Sigmoid colon (tissue), 7 donors: ENCODE results near the gene NOTCH1. TPM values are rescaled to one million over a fixed set of nuclear protein-coding genes. Genes with fewer than 3 reads are reported as not detected.

Source experiments
- DNase-seq: peaks from one replicate; pipeline ENCODE4 v3.0.0-alpha.2; 2019
- H3K27ac ChIP-seq, 4 donors: fragments of 200-600 bp; sonication (generic); one replicate each; pipeline ENCODE4 v1.5.1; 2016 to 2019; ENCODE audit warnings: mild to moderate bottlenecking in 1 of 4
- H3K27me3 ChIP-seq, 3 donors: fragments of 200-600 bp; sonication (generic); one replicate each; pipeline ENCODE4 v1.5.1; 2019; ENCODE audit warnings: mild to moderate bottlenecking in 1 of 3
- H3K36me3 ChIP-seq, 4 donors: fragments of 200-600 bp; sonication (generic); one replicate each; pipeline ENCODE4 v1.5.1; 2016 to 2019
- H3K4me1 ChIP-seq, 4 donors: fragments of 200-600 bp; sonication (generic); one replicate each; pipeline ENCODE4 v1.5.1; 2017 to 2019
- H3K4me3 ChIP-seq, 4 donors: fragments of 200-600 bp; sonication (generic); one replicate each; pipeline ENCODE4 v1.5.1; 2017 to 2019; ENCODE audit warnings: mild to moderate bottlenecking in 2 of 4, moderate library complexity in 1 of 4
- H3K9me3 ChIP-seq, 4 donors: fragments of 200-600 bp in 3 of 4; sonication (generic) in 3 of 4; one replicate each; pipeline versions ENCODE4 v1.5.1 to v1.6.1; 2013 to 2019
- EP300 ChIP-seq, 4 donors: sonication (generic); formaldehyde crosslinking; IDR thresholded peaks; one replicate each; pipeline ENCODE4 v1.6.1; 2017; ENCODE audit warnings: antibody characterized with exemption in 4 of 4
- POLR2A ChIP-seq, 2 donors: fragments of 450-650 bp; IDR thresholded peaks; one replicate each; pipeline ENCODE4 v1.6.1; 2016; ENCODE audit warnings: antibody characterized with exemption in 2 of 2, mild to moderate bottlenecking in 2 of 2, moderate library complexity in 2 of 2
- POLR2AphosphoS5 ChIP-seq, 4 donors: sonication (generic); formaldehyde crosslinking; IDR thresholded peaks; one replicate each; pipeline ENCODE4 v1.6.1; 2017; ENCODE audit warnings: antibody characterized with exemption in 4 of 4
- WGBS, 2 donors: extraction: QIAGEN DNeasy Blood & Tissue Kit; methylation state at CpG; one replicate each; pipeline ENCODE4 v1.1.7; 2013; 5-methylcytosine and 5-hydroxymethylcytosine counted together
- intact Hi-C: fragments of 100-400 bp; cut with DNase I; formaldehyde crosslinking; loops from one replicate; pipeline ENCODE4 v1.15.1; 2023
- polyA plus RNA-seq, 3 donors: library from polyadenylated mRNA; stranded (reverse); fragments of 200-250 nt; gene quantifications; one replicate each; pipeline ENCODE4 v1.2.3, GENCODE V29; 2013
- total RNA-seq, 4 donors: library from RNA; depleted of rRNA; stranded (reverse); fragments of >200 nt; gene quantifications; one replicate each; pipeline ENCODE4 v1.1.0, GENCODE V29; 2016
- TF ChIP-seq, protein P1 (sequence below), 4 experiments: fragments of 450-650 bp in 3 of 4; fragments of 200-600 bp in 1 of 4; IDR thresholded peaks; one replicate each; pipeline ENCODE4 v1.5.1; 2016 to 2019; ENCODE audit warnings: antibody characterized with exemption in 4 of 4, mild to moderate bottlenecking in 3 of 4, moderate library complexity in 2 of 4
- donor health status: healthy with polysubstance abuse.
- donor health status: Bipolar disorder and iron deficiency.
- donor health status: healthy.

NOTCH1 gene
- total and polyA plus RNA-seq, 7 donors, result 1.8 to 36.0 (median 30.7) TPM

DNA sequence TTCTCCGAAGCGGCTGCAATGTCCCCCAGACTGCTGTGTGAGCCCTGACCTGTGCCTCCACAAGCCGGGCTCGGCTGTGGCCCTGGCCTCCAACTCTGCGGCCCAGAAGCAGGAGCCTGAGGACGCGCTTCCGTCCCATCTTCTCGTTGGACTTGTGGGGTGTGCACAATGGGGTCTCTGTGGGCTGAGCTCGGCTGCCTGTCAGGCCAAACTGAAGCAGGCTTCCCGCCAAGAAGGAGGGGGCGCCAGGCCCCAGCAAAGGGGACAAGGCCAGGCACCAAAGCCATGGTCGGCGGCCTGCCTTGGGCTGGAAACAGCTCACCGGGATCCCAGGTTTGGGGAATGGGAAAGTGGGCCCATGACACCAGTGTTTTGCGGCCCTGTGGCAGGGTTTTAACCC is 4.1 kb downstream of the NOTCH1 start:
- TF ChIP-seq, protein P1, sequence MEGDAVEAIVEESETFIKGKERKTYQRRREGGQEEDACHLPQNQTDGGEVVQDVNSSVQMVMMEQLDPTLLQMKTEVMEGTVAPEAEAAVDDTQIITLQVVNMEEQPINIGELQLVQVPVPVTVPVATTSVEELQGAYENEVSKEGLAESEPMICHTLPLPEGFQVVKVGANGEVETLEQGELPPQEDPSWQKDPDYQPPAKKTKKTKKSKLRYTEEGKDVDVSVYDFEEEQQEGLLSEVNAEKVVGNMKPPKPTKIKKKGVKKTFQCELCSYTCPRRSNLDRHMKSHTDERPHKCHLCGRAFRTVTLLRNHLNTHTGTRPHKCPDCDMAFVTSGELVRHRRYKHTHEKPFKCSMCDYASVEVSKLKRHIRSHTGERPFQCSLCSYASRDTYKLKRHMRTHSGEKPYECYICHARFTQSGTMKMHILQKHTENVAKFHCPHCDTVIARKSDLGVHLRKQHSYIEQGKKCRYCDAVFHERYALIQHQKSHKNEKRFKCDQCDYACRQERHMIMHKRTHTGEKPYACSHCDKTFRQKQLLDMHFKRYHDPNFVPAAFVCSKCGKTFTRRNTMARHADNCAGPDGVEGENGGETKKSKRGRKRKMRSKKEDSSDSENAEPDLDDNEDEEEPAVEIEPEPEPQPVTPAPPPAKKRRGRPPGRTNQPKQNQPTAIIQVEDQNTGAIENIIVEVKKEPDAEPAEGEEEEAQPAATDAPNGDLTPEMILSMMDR (IDR thresholded peaks at IDR 0.05), result no peak
- Histone ChIP-seq H3K4me1 (peaks cover 0 to 85% (median 77%) of the 10 kb centered on the region in 4 donors), H3K36me3 (peaks cover 0 to 22% (median 6%) of the 10 kb centered on the region in 4 donors), H3K4me3 (no peak overlapping the region), H3K27me3 (no peaks in the 10 kb centered on the region), H3K9me3 (no peaks in the 10 kb centered on the region), H3K27ac (peak overlapping the region; percentile 80 to 100 (median 96))
- 44 to 69% methylated on average over 16 of the region's 16 CpGs for WGBS, 2 donors
- DNase-seq, result no peak
- intact Hi-C loops, result loop anchor here (5.0 kb wide), 3 partner anchors 36 to 86 kb away; no protein-coding TSS in a partner anchor

DNA sequence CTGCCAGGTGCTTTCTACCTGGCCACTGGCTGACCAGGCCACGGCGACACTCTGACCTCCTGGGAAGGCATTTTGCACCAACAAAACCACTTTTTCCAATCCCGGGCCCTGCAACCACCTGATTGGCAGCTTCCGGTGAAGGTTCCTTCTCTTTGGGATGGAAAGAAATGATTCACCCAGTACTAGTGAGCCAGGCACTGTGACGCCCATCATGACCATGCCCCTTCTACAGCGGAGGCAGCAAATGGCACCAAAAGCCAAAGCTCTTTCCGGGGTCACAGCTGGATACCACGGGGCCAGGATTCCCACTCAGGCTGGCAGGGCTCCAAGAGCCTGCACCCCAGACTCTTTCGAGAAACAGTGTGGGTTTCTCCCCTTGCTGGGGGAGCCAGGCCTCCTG is 4.7 kb downstream of the NOTCH1 start:
- H3K9me3 ChIP-seq, result no peaks in the 10 kb centered on the region
- TF ChIP-seq POLR2AphosphoS5 (IDR thresholded peaks at IDR 0.05) (no peak), POLR2A (IDR thresholded peaks at IDR 0.05) (no peak), EP300 (IDR thresholded peaks at IDR 0.05) (no peak)
- TF ChIP-seq, protein P1 (IDR thresholded peaks at IDR 0.05), result no peak
- peak overlapping the region; percentile 80 to 100 (median 96) for H3K27ac ChIP-seq
- H3K4me3 ChIP-seq, result no peak overlapping the region
- H3K4me1 ChIP-seq, result peaks cover 0 to 85% (median 79%) of the 10 kb centered on the region in 4 donors
- no peaks in the 10 kb centered on the region for H3K27me3 ChIP-seq
- H3K36me3 ChIP-seq, result peaks cover 0 to 25% (median 6%) of the 10 kb centered on the region in 4 donors
- DNase-seq, result no peak
- 31 to 67% methylated on average over 9 of the region's 9 CpGs for WGBS, 2 donors
- intact Hi-C loops, result loop anchor here (5.0 kb wide), 3 partner anchors 36 to 86 kb away; no protein-coding TSS in a partner anchor

DNA sequence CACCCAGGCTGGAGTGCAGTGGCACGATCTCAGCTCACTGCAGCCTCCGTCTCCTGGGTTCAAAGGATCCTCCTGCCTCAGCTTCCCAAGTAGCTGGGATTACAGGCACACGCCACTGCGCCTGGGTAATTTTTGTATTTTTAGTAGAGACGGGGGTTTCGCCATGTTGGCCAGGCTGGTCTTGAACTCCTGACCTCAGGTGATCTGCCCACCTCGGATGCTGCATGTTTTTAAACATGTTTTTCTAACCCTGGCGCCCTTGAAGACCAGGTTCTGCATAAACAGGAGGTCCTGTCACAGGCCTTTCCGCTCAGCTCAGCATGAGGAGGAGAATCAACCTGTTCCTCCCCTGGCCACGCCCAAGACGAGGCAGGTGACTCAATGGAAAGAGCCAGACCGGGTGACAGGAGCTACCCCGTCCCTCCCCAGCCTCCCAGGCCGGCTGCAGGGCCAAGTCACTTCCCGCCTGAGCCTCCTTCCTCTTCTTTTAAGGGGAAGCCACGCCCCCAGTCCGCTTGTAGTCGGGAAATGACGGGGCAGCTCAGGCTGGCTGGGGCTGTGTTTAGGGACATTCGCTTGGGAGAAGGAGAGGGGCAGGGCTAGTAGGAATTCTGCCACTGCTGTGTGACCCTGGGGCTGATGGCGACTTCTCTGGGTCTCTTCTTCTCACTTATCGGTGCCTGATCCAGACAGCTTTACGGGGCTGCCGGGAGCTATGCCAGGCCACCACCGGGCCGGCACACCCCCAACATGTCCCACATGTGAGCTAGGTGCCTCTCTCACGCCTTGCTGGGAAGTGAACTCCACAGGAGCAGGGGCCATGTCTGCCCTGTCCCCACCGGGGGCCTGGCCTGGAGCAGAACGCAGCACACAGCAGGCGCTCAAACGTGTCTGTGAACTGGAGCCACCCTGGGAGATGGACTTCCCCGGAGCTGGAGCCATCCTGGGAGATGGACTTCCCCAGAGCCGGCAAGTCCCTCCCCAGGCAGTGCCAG is 6.1 kb downstream of the NOTCH1 start:
- Histone ChIP-seq H3K36me3 (peaks cover 0 to 27% (median 6%) of the 10 kb centered on the region in 4 donors), H3K4me3 (peak overlapping the region; percentile 4 to 29 (median 14)), H3K27ac (peak overlapping the region; percentile 80 to 100 (median 96)), H3K27me3 (no peaks in the 10 kb centered on the region), H3K9me3 (no peaks in the 10 kb centered on the region), H3K4me1 (peaks cover 0 to 93% (median 90%) of the 10 kb centered on the region in 4 donors)
- intact Hi-C loops, result loop anchor here (5.0 kb wide), 3 partner anchors 38 to 88 kb away; no protein-coding TSS in a partner anchor
- DNase-seq, result peak; percentile 96
- WGBS, 2 donors, result 21 to 29% methylated on average over 33 of the region's 33 CpGs
- TF ChIP-seq EP300 (IDR thresholded peaks at IDR 0.05), result peak in 1 of 4 donors; percentile 48
- peak in 1 of 2 donors; percentile 51 for TF ChIP-seq POLR2A (IDR thresholded peaks at IDR 0.05)
- peak in 3 of 4 donors; percentile 47 to 79 (median 55) for TF ChIP-seq POLR2AphosphoS5 (IDR thresholded peaks at IDR 0.05)
- TF ChIP-seq, protein P1 (IDR thresholded peaks at IDR 0.05), result no peak

DNA sequence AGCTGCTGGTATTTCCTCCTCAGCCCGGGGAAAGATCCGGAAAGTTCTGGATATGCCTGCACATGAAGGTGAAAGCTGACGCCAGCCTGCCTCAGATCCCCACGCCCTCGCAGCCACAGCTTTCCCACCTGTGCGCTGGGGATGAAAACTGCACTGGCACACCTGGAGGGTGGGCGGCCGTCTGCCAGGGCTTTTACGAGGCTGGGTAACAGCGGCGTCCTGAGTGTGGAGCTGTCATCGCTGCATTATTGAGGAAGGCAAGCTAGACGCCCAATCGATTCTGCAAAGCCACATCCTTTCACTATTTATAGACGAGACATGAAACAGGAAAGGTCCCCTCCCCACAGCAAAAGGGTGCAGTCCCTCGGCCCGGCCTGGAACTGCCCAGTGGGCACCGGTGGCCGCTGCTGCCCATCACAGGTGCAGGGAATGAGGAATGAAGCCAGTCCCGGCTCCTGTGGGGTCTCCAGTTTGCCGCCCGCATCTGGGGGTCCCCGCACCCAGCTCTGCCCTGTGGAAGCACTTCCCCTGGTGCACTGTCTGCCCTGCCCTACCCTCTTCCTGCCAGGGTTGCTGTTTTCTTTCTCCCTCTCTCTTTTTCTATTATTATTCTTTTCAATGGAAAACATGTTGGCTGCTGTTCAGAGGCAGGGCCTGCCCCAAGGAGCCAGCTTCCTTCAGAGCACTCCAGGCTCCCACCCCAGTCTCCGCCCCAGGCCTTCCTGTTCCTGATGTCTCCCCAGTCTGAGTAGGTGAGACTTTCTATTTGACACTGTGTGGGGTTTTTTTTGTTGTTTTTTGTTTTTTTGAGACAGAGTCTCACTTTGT is 7.0 kb downstream of the NOTCH1 start:
- WGBS, 2 donors, result 28 to 30% methylated on average over 24 of the region's 24 CpGs
- no peak overlapping the region for H3K4me3 ChIP-seq
- H3K27ac ChIP-seq, result peak overlapping the region; percentile 80 to 100 (median 96)
- H3K4me1 ChIP-seq, result peaks cover 0 to 92% (median 91%) of the 10 kb centered on the region in 4 donors
- no peaks in the 10 kb centered on the region for H3K27me3 ChIP-seq
- intact Hi-C loops, result no loop called here
- H3K9me3 ChIP-seq, result no peaks in the 10 kb centered on the region
- no peak for DNase-seq
- peaks cover 0 to 33% (median 9%) of the 10 kb centered on the region in 4 donors for H3K36me3 ChIP-seq
- TF ChIP-seq EP300 (IDR thresholded peaks at IDR 0.05) (no peak), POLR2AphosphoS5 (IDR thresholded peaks at IDR 0.05) (no peak), POLR2A (IDR thresholded peaks at IDR 0.05) (no peak)
- TF ChIP-seq, protein P1 (IDR thresholded peaks at IDR 0.05), result no peak
